AG08396 (cell line): Measurements from ENCODE around the gene FBXL19.

Source experiments
- DNase-seq: peaks from one replicate; pipeline ENCODE4 v3.0.0; 2012; ENCODE audit warnings: low spot score, mixed read lengths

Gene FBXL19

GRCh38 chr16:30947541-30947858 lies 24.1 kb downstream of the FBXL19 start:
- no peak for DNase-seq

- peak; percentile 97 for DNase-seq
Measured at GRCh38 chr16:30947859-30948666, 24.7 kb downstream of the FBXL19 start.

- DNase-seq = peak; percentile 77
Measured at GRCh38 chr16:30948667-30949649, 25.6 kb downstream of the FBXL19 start, which contains the start of gene ORAI3. TSS of gene ORAI3 (plus strand) at chr16:30949068. CDS start at chr16:30949290, 222 bp downstream.

- peak; percentile 76 for DNase-seq
Measured at GRCh38 chr16:30949650-30950515, 26.5 kb downstream of the FBXL19 start.

GRCh38 chr16:30950516-30951065 lies 27.2 kb downstream of the FBXL19 start:
- no peak for DNase-seq

- no peak for DNase-seq
Measured at GRCh38 chr16:30951193-30951592, 27.8 kb downstream of the FBXL19 start.

GRCh38 chr16:30951750-30952149 lies 28.4 kb downstream of the FBXL19 start:
- no peak for DNase-seq

- DNase-seq = no peak
Measured at GRCh38 chr16:30953111-30953510, 29.7 kb downstream of the FBXL19 start.

- peak; percentile 46 for DNase-seq
Measured at GRCh38 chr16:30953511-30954124, 30.2 kb downstream of the FBXL19 start.

- no peak for DNase-seq
Measured at GRCh38 chr16:30954993-30955392, 31.6 kb downstream of the FBXL19 start.

GRCh38 chr16:30956601-30957455 lies 33.5 kb downstream of the FBXL19 start:
- DNase-seq = peak; percentile 91

- peak; percentile 98 for DNase-seq
Measured at GRCh38 chr16:30957456-30958174, 34.2 kb downstream of the FBXL19 start, which contains the start of gene SETD1A. TSS of gene SETD1A (plus strand) at chr16:30957754. CDS start at chr16:30958732, 978 bp downstream.

- peak; percentile 91 for DNase-seq
Measured at GRCh38 chr16:30958175-30959079, 35.1 kb downstream of the FBXL19 start.

GRCh38 chr16:30961384-30961783 lies 38.0 kb downstream of the FBXL19 start:
- no peak for DNase-seq

GRCh38 chr16:30963925-30964511 lies 40.6 kb downstream of the FBXL19 start:
- DNase-seq = no peak

- DNase-seq = no peak
Measured at GRCh38 chr16:30964574-30965226, 41.3 kb downstream of the FBXL19 start.

GRCh38 chr16:30965436-30965835 lies 42.1 kb downstream of the FBXL19 start:
- no peak for DNase-seq
